WTC11 (cell line): ENCODE measurements around the gene LRFN2. TPM values are rescaled to one million over a fixed set of nuclear protein-coding genes. Genes with fewer than 3 reads are reported as not detected.

Experiments used
- ATAC-seq: fragments of 200-7000 bp; cut with Tn5 transposase; 2 replicates; pipeline ENCODE4 v1.10.0; 2021; ENCODE audit warnings: mild to moderate bottlenecking, moderate library complexity
- CTCF ChIA-PET: fragments of 300-600 bp; sonication (Branson Sonifier 250); formaldehyde crosslinking; loops from one replicate; lab custom pipeline; 2021; ENCODE audit warnings: antibody characterized with exemption; lab: Charles Lee
- POLR2A ChIA-PET: fragments of 350-600 bp; sonication (Branson Sonifier 250); formaldehyde crosslinking; loops from one replicate; lab custom pipeline; 2021; ENCODE audit warnings: antibody characterized with exemption; lab: Charles Lee
- DNase-seq: peaks from one replicate; pipeline ENCODE4 v3.0.0; 2021; ENCODE audit warnings: low spot score
- H3K27ac Mint-ChIP-seq: 2 replicates; pipeline ENCODE4 v1.8.0; 2021; ENCODE audit warnings: mixed read lengths
- H3K27me3 Mint-ChIP-seq: 2 replicates; pipeline ENCODE4 v1.8.0; 2021; ENCODE audit warnings: low read depth, mild to moderate bottlenecking, moderate library complexity, mixed read lengths
- H3K36me3 Mint-ChIP-seq: 2 replicates; pipeline ENCODE4 v1.8.0; 2021; ENCODE audit warnings: mixed read lengths
- H3K4me1 Mint-ChIP-seq: 2 replicates; pipeline ENCODE4 v1.8.0; 2022; ENCODE audit warnings: mixed read lengths
- H3K4me3 Mint-ChIP-seq: 2 replicates; pipeline ENCODE4 v1.8.0; 2021; ENCODE audit warnings: mild to moderate bottlenecking, moderate library complexity, mixed read lengths
- H3K9me3 Mint-ChIP-seq: 2 replicates; pipeline ENCODE4 v1.8.0; 2021; ENCODE audit warnings: mixed read lengths
- AFF4 ChIP-seq: sonication (generic); formaldehyde crosslinking; IDR thresholded peaks from 2 replicates; pipeline ENCODE4 v1.8.1; 2023; ENCODE audit warnings: mild to moderate bottlenecking, missing genetic modification reagents, borderline replicate concordance
- ATF6 ChIP-seq: sonication (generic); formaldehyde crosslinking; IDR thresholded peaks from 2 replicates; pipeline ENCODE4 v1.8.1; 2023; ENCODE audit warnings: mild to moderate bottlenecking, missing genetic modification reagents
- CDX4 ChIP-seq: fragments of 250-450 bp; sonication (Bioruptor Pico); IDR thresholded peaks from 2 replicates; pipeline ENCODE4 v1.9.0; 2021; ENCODE audit warnings: moderate library complexity, mild to moderate bottlenecking, inconsistent platforms, borderline replicate concordance
- CREM ChIP-seq: sonication (generic); formaldehyde crosslinking; IDR thresholded peaks from 2 replicates; pipeline ENCODE4 v1.8.1; 2022; ENCODE audit warnings: mild to moderate bottlenecking, missing genetic modification reagents, moderate library complexity
- HMGA2 ChIP-seq: fragments of 250-450 bp; sonication (Bioruptor Pico); IDR thresholded peaks from 2 replicates; pipeline ENCODE4 v1.4.0; 2021; ENCODE audit warnings: mild to moderate bottlenecking, moderate library complexity
- NR3C1 ChIP-seq: sonication (generic); formaldehyde crosslinking; conservative IDR thresholded peaks from 2 replicates; pipeline ENCODE4 v1.8.1; 2023; ENCODE audit warnings: low read depth, mild to moderate bottlenecking, missing genetic modification reagents
- SP1 ChIP-seq: sonication (generic); formaldehyde crosslinking; conservative IDR thresholded peaks from 2 replicates; pipeline ENCODE4 v1.8.1; 2022; ENCODE audit warnings: missing genetic modification reagents
- STAT6 ChIP-seq: sonication (generic); formaldehyde crosslinking; conservative IDR thresholded peaks from 2 replicates; pipeline ENCODE4 v1.8.1; 2023; ENCODE audit warnings: mild to moderate bottlenecking, low read depth, missing genetic modification reagents, moderate library complexity
- TP53 ChIP-seq: sonication (generic); formaldehyde crosslinking; IDR thresholded peaks from 2 replicates; pipeline ENCODE4 v1.8.1; 2023; ENCODE audit warnings: mild to moderate bottlenecking, missing genetic modification reagents
- USF1 ChIP-seq: sonication (generic); formaldehyde crosslinking; IDR thresholded peaks from 2 replicates; pipeline ENCODE4 v1.8.0; 2022; ENCODE audit warnings: mild to moderate bottlenecking, missing genetic modification reagents
- ZBTB21 ChIP-seq: sonication (generic); formaldehyde crosslinking; IDR thresholded peaks from 2 replicates; pipeline ENCODE4 v1.8.1; 2023; ENCODE audit warnings: mild to moderate bottlenecking, missing genetic modification reagents, borderline replicate concordance
- ZNF317 ChIP-seq: sonication (generic); formaldehyde crosslinking; IDR thresholded peaks from 2 replicates; pipeline ENCODE4 v1.8.1; 2023; ENCODE audit warnings: low read depth, mild to moderate bottlenecking, moderate library complexity, missing genetic modification reagents, borderline replicate concordance
- ZNF512 ChIP-seq: sonication (generic); formaldehyde crosslinking; IDR thresholded peaks from 2 replicates; pipeline ENCODE4 v1.8.1; 2022; ENCODE audit warnings: missing genetic modification reagents, borderline replicate concordance
- ZSCAN18 ChIP-seq: fragments of 250-450 bp; sonication (Bioruptor Pico); IDR thresholded peaks from 2 replicates; pipeline ENCODE4 v2.1.2; 2022; ENCODE audit warnings: mild to moderate bottlenecking, moderate library complexity
- total RNA-seq: library from RNA; stranded (reverse); gene quantifications from 3 replicates; pipeline ENCODE4 v1.2.3, GENCODE V29; 2021

The LRFN2 gene
- total RNA-seq, 1 experiment from 2014 or later: 1.6 TPM

GRCh38 chr6:40348591-40348990 is 238.6 kb downstream of the LRFN2 start (continued):
- TF ChIP-seq AFF4: no peak
- no peak for TF ChIP-seq NR3C1 (CRISPR knock-in tag)
- TF ChIP-seq ZNF317 (CRISPR knock-in tag): no peak

GRCh38 chr6:40347571-40348011 is 239.6 kb downstream of the LRFN2 start:
- no peaks in the 10 kb centered on the region; the same call in 1 of the 2 replicates for H3K27me3 Mint-ChIP-seq
- H3K9me3 Mint-ChIP-seq: no peaks in the 10 kb centered on the region
- H3K36me3 Mint-ChIP-seq: no peaks in the 10 kb centered on the region

GRCh38 chr6:40346246-40346645 is 240.9 kb downstream of the LRFN2 start:
- ChIA-PET POLR2A (no interaction called here), CTCF (interaction anchor here (4.5 kb wide), 1 partner anchor 17 kb away, joined by 40 read pairs; no protein-coding TSS in a partner anchor)
- Mint-ChIP-seq H3K27me3 (no peaks in the 10 kb centered on the region; the same call in 1 of the 2 replicates), H3K27ac (no peak overlapping the region), H3K36me3 (no peaks in the 10 kb centered on the region), H3K9me3 (no peaks in the 10 kb centered on the region), H3K4me3 (no peak overlapping the region), H3K4me1 (peaks cover 46% of the 10 kb centered on the region)
- ATAC-seq (no peak), DNase-seq (no peak)
- no peak for TF ChIP-seq ATF6 (CRISPR knock-in tag)
- TF ChIP-seq ZSCAN18 (CRISPR knock-in tag): no peak
- TF ChIP-seq STAT6 (CRISPR knock-in tag): no peak
- TF ChIP-seq CDX4 (CRISPR knock-in tag): no peak
- TF ChIP-seq TP53 (CRISPR knock-in tag): no peak
- TF ChIP-seq ZNF512 (CRISPR knock-in tag): no peak
- TF ChIP-seq ZBTB21: no peak
- TF ChIP-seq CREM (CRISPR knock-in tag): no peak
- TF ChIP-seq HMGA2 (CRISPR knock-in tag): no peak

More at GRCh38 chr6:40347571-40348011, 239.6 kb downstream of the LRFN2 start:
- POLR2A ChIA-PET: interaction anchor here (0.6 to 1.2 kb wide), 4 partner anchors 17 to 706 kb away, joined by 3 to 5 read pairs (median 4); no protein-coding TSS in a partner anchor
- H3K4me1 Mint-ChIP-seq: peaks cover 33% of the 10 kb centered on the region
- TF ChIP-seq SP1 (CRISPR knock-in tag) (peak; percentile 23; the same call in 1 of the 2 replicates), USF1 (CRISPR knock-in tag) (no peak)
- no peak overlapping the region for H3K27ac Mint-ChIP-seq
- H3K4me3 Mint-ChIP-seq: no peak overlapping the region
- DNase-seq (no peak), ATAC-seq (peak; percentile 76)
- CTCF ChIA-PET: interaction anchor here (1.0 to 2.8 kb wide), 6 partner anchors 15 to 240 kb away, joined by 3 to 18 read pairs (median 4); partner anchors contain the start of gene LRFN2
